Measurements from ENCODE around the gene RALGAPA2. TPM values are rescaled to one million over a fixed set of nuclear protein-coding genes. Genes with fewer than 3 reads are reported as not detected.

RALGAPA2 gene
- total RNA-seq, 1 experiment from 2014 or later, result 10.8 TPM

- Histone ChIP-seq H3K4me2 (ENCODE audit: low read length) (no peak overlapping the region), H3K9me3 (ENCODE audit: control insufficient read depth in 1 of 2, insufficient read depth in 1 of 2, low read depth in 1 of 2, low read length in 2 of 2) (no peaks in the 10 kb centered on the region), H3K9me2 (ENCODE audit: insufficient read depth) (no peaks in the 10 kb centered on the region), H4K20me1 (ENCODE audit: insufficient read depth) (no peaks in the 10 kb centered on the region), H3K27ac (ENCODE audit: low read depth, low read length) (no peak overlapping the region), H3K79me2 (ENCODE audit: insufficient read depth, low read length) (no peaks in the 10 kb centered on the region), H2AFZ (ENCODE audit: low read depth, low read length, poor library complexity, severe bottlenecking) (no peak overlapping the region), H3K9ac (ENCODE audit: low read length) (no peak overlapping the region), H3K4me3 (replicated peaks in 1 of 2; ENCODE audit: low read depth in 1 of 2, low read length in 2 of 2) (no peak overlapping the region), H3K27me3 (ENCODE audit: insufficient read depth, low read length) (peaks cover 11% of the 10 kb centered on the region; the same call in 1 of the 2 replicates), H3K4me1 (ENCODE audit: control insufficient read depth in 1 of 2, insufficient read depth in 2 of 2, low read length in 2 of 2) (0 out of 4 replicates have a peak, but pooled peaks cover 0 to 2% of the 10 kb centered on the region in 2 experiments), H3K36me3 (ENCODE audit: control insufficient read depth in 1 of 2, insufficient read depth in 2 of 2, low read length in 2 of 2) (no peaks in the 10 kb centered on the region)
- no TSS peak for BruUV-seq (replicated peaks)
- ChIA-PET CTCF (no interaction called here), POLR2A (no interaction called here), RAD21 (ENCODE audit: low non-redundant PET in 1 of 2, low total read pairs in 2 of 2, uncharacterized antibody in 2 of 2, unreplicated experiment in 2 of 2) (no interaction called here)
- ATAC-seq (no peak), DNase-seq (ENCODE audit: low read depth, low spot score) (no peak)
- TF ChIP-seq CTCF (IDR thresholded peaks at IDR 0.05 in 2 of 3, conservative IDR thresholded peaks at IDR 0.05 in 1 of 3; ENCODE audit: borderline replicate concordance in 1 of 3, insufficient read depth in 1 of 3, low read depth in 2 of 3, low read length in 2 of 3) (no peak), TCF7L2 (IDR thresholded peaks at IDR 0.05; ENCODE audit: borderline replicate concordance, extremely low read depth, insufficient read depth, insufficient read length) (no peak), REST (IDR thresholded peaks at IDR 0.05; ENCODE audit: low read depth) (no peak), SIN3A (IDR thresholded peaks at IDR 0.05; ENCODE audit: low read depth) (no peak)
- intact Hi-C loops (cut with micrococcal nuclease), result no loop called here
Observed at GRCh38 chr20:20732641-20733040, 20.2 kb upstream of the RALGAPA2 start.

Measured in HCT116 (cell line).